T-helper 2 cell (primary cell): ENCODE measurements around the gene SNRK.

Experiments used
- DNase-seq, 5 experiments: peaks; one replicate each; pipeline versions ENCODE4 v3.0.0 to v3.0.0-alpha.2; 2012 to 2022

The SNRK gene

DNA sequence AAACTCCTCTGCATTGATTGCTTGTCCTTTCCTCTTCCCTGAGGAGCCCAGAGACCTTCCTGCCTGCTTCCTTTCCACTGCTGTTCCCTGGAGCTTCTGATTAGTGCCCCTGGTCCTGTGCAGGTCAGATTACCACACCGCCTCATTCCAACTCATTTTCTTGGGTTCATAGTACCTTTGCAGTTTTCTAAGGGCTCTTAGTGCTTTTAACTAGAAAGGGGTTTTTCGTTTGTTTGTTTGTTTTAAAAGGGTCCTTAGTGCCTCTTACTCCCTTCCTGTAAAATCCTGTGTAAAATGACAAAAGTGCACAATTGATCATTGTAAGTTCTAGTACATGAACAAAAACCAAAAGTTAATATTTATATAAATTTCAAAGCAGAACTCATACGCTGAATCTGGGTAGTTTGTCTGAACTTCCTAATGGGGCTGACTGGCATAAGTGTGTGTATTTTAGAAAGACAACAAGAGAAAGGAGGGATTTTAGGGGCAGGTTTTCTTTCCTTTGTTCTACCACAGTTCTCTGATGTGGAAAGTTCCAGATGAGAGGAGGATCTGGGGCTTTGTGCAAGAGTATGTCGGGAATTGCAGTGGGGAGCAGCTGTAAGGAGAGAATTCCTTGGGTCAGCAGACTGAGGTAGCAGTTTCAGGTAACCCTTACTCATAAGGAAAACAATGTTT is 30.6 kb downstream of the SNRK start:
- DNase-seq: no peak

DNA sequence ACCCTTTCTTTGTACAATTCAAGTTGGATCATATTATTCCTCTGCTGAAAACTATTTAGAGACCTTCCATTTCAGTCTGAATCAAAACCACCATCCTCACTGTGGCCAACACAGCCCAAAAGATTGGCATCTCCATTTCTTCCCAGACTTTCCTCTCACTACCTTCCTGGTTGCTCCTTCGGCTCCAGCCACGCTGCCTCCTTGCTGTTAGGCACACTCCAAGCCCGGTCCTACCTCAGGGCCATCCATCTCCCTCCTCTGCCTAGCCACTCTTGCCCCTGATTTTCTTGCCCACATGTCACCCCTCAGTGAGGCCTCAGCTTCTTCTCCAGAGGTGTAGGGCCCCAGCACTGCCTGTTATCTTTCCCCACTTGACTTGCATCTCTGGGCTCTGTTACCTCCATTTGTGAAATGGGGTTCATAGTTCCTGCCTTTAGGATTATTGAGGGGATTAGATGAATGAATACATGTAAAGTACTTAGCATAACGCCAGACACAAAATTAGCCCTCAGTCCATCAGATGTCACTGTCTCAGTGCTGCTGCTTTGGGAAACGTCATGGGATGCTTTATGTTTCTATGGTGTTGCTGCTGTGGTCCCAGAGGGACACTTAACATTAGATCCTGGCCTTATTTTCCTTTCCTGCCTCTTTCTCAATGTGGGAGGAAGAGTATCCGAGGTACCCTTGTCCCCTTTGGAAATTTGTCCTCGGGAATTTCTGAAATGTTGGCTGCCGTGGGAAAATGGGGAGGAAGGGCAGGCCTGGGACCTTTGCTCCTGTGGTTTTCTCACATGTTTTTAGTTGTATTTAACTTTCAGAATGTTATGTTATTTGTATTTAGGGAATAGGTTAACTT is 31.3 kb downstream of the SNRK start:
- DNase-seq: no peak

GRCh38 chr3:43319376-43319775 is 33.0 kb downstream of the SNRK start:
- DNase-seq: no peak

GRCh38 chr3:43319794-43320193 is 33.5 kb downstream of the SNRK start:
- no peak for DNase-seq

DNA sequence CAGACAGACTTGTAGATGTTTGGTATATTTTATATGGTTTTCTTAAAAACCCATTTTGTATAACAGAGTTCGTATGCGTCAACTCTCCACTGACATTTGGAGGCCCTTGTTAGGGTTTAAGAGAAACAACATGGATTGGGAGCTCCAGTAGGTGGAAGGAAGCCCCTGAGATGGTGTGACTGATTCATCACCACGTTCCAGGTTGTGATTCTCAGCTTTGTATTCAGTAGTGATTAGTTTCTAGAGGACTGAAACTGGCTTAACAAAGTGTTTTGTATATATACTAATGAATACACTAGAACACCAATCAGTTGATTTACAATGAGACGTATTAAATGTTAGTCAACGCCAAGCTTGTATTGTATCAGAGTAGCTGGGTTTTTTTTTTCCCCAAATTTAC is 33.9 kb downstream of the SNRK start:
- DNase-seq: no peak

- no peak for DNase-seq
These were observed 37.2 kb downstream of the SNRK start for GRCh38 chr3:43323541-43323940.

DNA sequence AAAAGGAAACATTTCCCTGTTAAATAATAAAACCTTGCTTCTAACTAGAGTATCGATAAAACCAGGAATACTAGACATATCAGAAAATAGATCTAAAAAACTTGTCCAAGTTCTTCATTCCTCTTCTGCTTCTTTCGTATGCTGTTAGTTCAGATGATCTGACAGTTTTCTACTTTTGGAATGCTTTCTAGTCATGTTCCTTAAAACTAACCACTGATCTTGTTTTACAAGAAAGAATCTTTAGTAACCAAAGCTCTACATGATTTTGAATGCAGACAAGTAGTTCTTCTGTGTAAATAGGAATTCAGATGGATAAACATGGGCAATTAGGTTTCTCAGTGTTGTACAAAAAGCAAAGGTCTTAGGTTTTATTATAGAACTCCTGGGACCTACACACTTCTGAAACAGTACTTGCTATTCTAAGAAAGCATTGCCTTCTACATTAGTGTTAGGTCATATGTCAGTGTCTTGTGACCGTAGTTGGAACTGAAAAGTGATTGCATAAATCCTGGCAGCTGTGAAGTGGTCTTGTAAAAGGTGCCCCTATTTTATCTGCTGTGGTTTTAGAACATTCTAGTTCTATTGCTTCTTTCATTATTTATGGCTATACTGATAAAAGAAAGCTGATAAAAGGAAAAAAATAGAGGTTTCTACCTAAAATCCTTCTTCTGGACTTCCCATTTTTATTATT is 40.7 kb downstream of the SNRK start:
- no peak for DNase-seq

DNA sequence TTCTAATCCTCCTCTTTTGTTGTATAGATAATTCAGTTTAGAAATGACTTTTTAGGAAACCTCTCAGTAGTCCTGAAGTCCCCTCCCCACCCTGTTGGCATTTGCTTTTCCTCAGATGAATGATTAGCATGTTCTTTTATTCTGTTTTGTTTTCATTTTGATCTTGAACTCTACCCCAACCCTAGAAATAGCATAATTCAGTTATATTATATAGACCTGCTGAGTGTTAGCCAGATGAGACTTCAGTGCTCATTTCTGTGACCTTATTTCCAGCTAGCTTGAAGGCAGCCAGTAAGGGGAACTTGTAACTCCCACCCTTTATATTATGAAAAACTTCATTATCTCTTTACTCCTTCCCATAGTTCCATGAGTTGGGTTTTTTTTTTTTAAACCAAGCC is 41.2 kb downstream of the SNRK start:
- DNase-seq: no peak

- DNase-seq: no peak
These were observed 42.3 kb downstream of the SNRK start for GRCh38 chr3:43328653-43329052.

DNA sequence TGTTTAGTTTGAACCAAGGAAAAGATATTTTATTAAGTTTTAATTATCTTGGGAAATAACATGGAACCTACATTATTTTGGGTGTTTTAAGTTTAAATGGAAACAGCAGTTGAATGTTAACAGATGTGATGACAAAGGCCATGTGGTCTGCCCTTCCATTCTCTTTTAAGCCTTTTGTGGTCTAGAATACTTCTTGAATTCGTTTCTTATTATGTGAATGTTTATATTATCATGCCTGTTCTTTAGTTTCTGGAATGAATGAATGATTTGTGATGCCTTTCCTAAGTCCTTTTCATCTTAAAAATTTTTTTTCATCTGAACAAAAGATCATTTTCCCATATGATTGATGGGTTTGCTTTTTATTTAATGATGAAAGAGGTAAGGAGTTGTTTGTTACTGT is 44.6 kb downstream of the SNRK start:
- no peak for DNase-seq

GRCh38 chr3:43331381-43331780 is 45.0 kb downstream of the SNRK start:
- no peak for DNase-seq

GRCh38 chr3:43334976-43335375 is 48.6 kb downstream of the SNRK start:
- no peak for DNase-seq

DNA sequence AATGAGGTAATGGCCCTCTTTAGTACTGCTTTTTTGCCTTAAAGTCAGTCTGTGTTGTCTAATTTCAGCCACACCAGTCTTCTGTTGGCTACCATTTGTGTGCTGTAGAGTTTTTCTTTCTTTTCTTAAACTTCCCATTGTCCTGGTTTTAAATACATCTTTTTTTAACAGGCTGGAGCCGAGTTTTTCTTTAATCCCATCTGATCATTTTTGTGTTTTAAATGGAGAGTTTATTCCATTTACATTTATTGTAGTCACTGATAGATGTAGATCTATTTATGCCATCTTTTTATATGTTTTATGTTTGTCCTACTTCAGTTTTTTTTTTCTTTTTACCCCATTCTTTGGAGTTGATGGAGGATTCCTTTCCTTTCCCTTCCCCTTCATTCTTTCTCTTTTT is 49.5 kb downstream of the SNRK start:
- DNase-seq: no peak

DNA sequence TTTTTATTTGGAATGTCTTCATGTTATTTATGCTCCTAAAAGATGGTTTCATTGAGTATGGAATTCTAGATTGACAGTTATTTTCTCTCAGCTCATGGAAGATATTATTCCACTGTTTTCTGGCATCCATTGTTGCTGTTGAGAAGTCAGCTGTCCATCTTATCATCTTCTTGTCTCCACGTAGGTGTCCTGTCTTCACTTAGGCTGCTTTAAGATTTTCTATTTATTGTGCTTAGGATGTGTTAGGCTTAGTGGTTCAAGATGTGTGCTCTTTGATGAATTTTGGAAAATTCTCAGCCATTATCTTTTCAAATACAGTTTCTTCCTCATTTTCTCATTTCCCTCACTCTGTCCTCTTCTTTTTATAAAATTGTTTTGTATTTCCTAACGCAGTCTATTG is 52.0 kb downstream of the SNRK start:
- peak in 1 of 5 experiments; percentile 35 for DNase-seq

GRCh38 chr3:43340403-43340802 is 54.1 kb downstream of the SNRK start:
- no peak for DNase-seq

DNA sequence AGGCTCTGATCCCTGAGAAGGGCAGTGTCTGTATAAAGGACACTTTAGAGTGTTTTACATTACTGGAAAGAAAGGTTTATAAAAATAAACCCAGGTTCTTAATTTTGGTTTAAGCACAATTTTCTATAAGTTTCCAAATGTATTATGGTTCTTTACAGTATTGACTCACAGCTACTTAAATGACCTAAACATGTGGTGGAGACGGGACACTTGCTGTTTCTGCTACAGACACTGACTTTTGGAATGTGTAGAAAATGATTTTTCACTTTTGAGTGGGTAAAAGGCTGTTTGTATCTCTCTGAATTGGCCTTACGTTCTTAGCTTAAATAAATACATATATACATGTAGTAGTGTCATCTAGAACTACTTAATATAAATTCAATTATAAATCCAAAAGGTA is 55.4 kb downstream of the SNRK start:
- no peak for DNase-seq

GRCh38 chr3:43343185-43343584 is 56.8 kb downstream of the SNRK start:
- peak in 1 of 5 experiments; percentile 58 for DNase-seq

GRCh38 chr3:43343815-43344214 is 57.5 kb downstream of the SNRK start:
- DNase-seq: no peak

- no peak for DNase-seq
These were observed 58.2 kb downstream of the SNRK start for GRCh38 chr3:43344520-43344919.

DNA sequence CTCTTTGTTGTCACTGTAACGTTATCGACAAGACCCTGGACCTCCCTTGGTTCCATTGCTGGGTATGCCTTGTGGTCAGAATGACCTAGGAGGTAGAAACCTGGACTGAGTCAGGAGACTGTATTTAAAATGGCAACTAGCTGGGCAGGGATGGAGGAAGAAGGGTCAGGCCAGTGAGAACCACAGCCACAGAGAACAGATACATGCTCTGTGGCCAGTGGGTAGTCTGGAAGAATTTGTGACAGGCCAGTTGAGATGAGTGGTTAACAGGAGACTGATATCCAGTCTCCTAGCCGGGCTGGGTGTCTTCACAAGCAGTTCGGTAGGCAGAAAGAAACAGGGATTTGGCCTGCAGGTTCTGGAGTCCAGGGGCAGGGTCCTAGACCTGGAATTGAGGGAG is 58.9 kb downstream of the SNRK start:
- no peak for DNase-seq

GRCh38 chr3:43345877-43346276 is 59.5 kb downstream of the SNRK start:
- DNase-seq: peak in 1 of 5 experiments; percentile 35

DNA sequence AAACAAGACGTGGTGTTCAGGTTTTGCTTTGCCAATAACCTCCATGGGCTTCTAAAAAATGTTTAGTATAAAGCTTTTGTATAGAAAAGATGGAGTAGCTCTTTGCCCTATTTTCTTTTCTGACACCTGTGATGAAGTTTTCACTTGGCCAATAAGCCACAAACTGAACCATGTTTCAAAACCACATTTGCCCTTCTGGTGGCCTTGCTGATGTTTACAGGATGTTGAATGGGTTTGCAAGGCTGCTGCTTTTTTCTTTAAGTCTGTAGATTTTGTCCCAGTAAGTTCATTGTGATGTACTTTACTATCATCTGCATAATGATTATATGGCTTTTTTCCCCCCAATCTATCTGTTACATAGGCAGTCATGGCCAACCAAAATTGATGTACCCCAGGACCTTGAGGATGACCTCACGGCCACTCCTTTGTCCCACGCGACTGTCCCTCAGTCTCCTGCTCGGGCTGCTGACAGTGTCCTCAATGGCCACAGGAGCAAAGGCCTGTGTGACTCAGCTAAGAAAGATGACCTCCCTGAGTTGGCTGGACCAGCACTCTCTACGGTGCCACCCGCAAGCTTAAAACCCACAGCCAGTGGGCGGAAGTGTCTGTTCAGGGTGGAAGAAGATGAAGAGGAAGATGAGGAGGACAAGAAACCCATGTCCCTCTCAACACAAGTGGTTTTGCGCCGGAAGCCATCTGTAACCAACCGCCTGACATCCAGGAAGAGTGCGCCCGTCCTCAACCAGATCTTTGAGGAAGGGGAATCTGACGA is 60.8 kb downstream of the SNRK start:
- DNase-seq: peak in 2 of 5 experiments; percentile 82 to 86

GRCh38 chr3:43347774-43348173 is 61.4 kb downstream of the SNRK start:
- no peak for DNase-seq
